ENCODE measurements around the gene LMAN1L. TPM values are rescaled to one million over a fixed set of nuclear protein-coding genes. Genes with fewer than 3 reads are reported as not detected.
A peak's percentile ranks its signal among the peaks of the same experiment; 100 is the strongest.

The LMAN1L gene
- total RNA-seq, 1 experiment from 2014 or later, result not detected

GRCh38 chr15:74841891-74842373, 29.3 kb downstream of the LMAN1L start (continued):
- TF ChIP-seq OVOL2 (CRISPR knock-in tag; IDR thresholded peaks at IDR 0.05; ENCODE audit: borderline replicate concordance), result no peak
- no peak for TF ChIP-seq ETV6 (CRISPR knock-in tag; IDR thresholded peaks at IDR 0.05)
- TF ChIP-seq ZMAT4 (CRISPR knock-in tag; IDR thresholded peaks at IDR 0.05), result no peak
- no peak for TF ChIP-seq MLX (CRISPR knock-in tag; IDR thresholded peaks at IDR 0.05)
- no peak for TF ChIP-seq ARID4B (CRISPR knock-in tag; IDR thresholded peaks at IDR 0.05; ENCODE audit: borderline replicate concordance)
- TF ChIP-seq ATF2 (CRISPR knock-in tag; IDR thresholded peaks at IDR 0.05; ENCODE audit: borderline replicate concordance, low read depth), result no peak
- TF ChIP-seq ZNF423 (CRISPR knock-in tag; IDR thresholded peaks at IDR 0.05), result no peak
- TF ChIP-seq MXD4 (CRISPR knock-in tag; IDR thresholded peaks at IDR 0.05; ENCODE audit: borderline replicate concordance), result no peak
- no peak for TF ChIP-seq ZNF416 (CRISPR knock-in tag; IDR thresholded peaks at IDR 0.05)
- no peak for TF ChIP-seq RORB (CRISPR knock-in tag; IDR thresholded peaks at IDR 0.05)
- no peak for TF ChIP-seq E2F5 (CRISPR knock-in tag; IDR thresholded peaks at IDR 0.05)

- no peaks in the 10 kb centered on the region for H3K9me3 Mint-ChIP-seq
- ChIA-PET CTCF (interaction anchor here (0.6 to 5.1 kb wide), 30 partner anchors 13 to 212 kb away, joined by 3 to 34 read pairs (median 4); partner anchors contain the start of genes CPLX3, CSK, CYP1A1 and FAM219B), POLR2A (interaction anchor here (0.6 to 1.6 kb wide), 8 partner anchors 13 to 83 kb away, joined by 3 to 8 read pairs (median 4); partner anchors contain the start of genes CPLX3 and FAM219B)
- DNase-seq (ENCODE audit: low spot score), result peak; percentile 87
- peak; percentile 87 for ATAC-seq
- H3K27ac Mint-ChIP-seq, result peak within 1 kb of the TSS; percentile 91
- peaks cover 6% of the 10 kb centered on the region for H3K36me3 Mint-ChIP-seq
- no peaks in the 10 kb centered on the region for H3K27me3 Mint-ChIP-seq (ENCODE audit: low read depth)
- peaks cover 21% of the 10 kb centered on the region for H3K4me1 Mint-ChIP-seq
- H3K4me3 Mint-ChIP-seq, result peak within 1 kb of the TSS; percentile 87
- 0 out of 2 replicates have a peak, but pooled peaks have one; percentile 25 for TF ChIP-seq GABPB1 (CRISPR knock-in tag; IDR thresholded peaks at IDR 0.05)
- TF ChIP-seq CBFB (CRISPR knock-in tag; IDR thresholded peaks at IDR 0.05; ENCODE audit: low read depth), result 0 out of 2 replicates have a peak, but pooled peaks have one; percentile 39
- TF ChIP-seq ZMAT4 (CRISPR knock-in tag; IDR thresholded peaks at IDR 0.05), result peak; percentile 48; the same call in 1 of the 2 replicates
- TF ChIP-seq HMGXB4 (CRISPR knock-in tag; IDR thresholded peaks at IDR 0.05), result peak; percentile 55; the same call in 1 of the 2 replicates
- no peak for TF ChIP-seq JAZF1 (CRISPR knock-in tag; IDR thresholded peaks at IDR 0.05)
- peak; percentile 91 for TF ChIP-seq MAX (CRISPR knock-in tag; IDR thresholded peaks at IDR 0.05)
- peak; percentile 67; the same call in 1 of the 2 replicates for TF ChIP-seq PREB (CRISPR knock-in tag; IDR thresholded peaks at IDR 0.05; ENCODE audit: borderline replicate concordance)
- peak; percentile 64; the same call in 1 of the 2 replicates for TF ChIP-seq ZBTB21 (CRISPR knock-in tag; IDR thresholded peaks at IDR 0.05; ENCODE audit: borderline replicate concordance)
- TF ChIP-seq RELA (CRISPR knock-in tag; IDR thresholded peaks at IDR 0.05; ENCODE audit: borderline replicate concordance), result peak; percentile 78; the same call in 1 of the 2 replicates
These were observed 30.2 kb downstream of the LMAN1L start, which contains the start of gene ULK3 for GRCh38 chr15:74842581-74843444. Gene ULK3 (minus strand): TSS chr15:74843156. CDS start chr15:74843105, 51 bp downstream.
